HuH-7.5 (cell line): ENCODE results near the gene BBC3.

Source experiments
- DNase-seq: peaks from one replicate; pipeline ENCODE4 v3.0.0; 2011; ENCODE audit warnings: low spot score

BBC3 gene

GRCh38 chr19:47188507-47189033 is 42.4 kb downstream of the BBC3 start:
- no peak for DNase-seq

GRCh38 chr19:47187797-47188196 is 43.2 kb downstream of the BBC3 start:
- DNase-seq = no peak

- DNase-seq = no peak
These were observed 43.7 kb downstream of the BBC3 start for GRCh38 chr19:47187335-47187655.

- no peak for DNase-seq
These were observed 44.3 kb downstream of the BBC3 start for GRCh38 chr19:47186446-47187334.

GRCh38 chr19:47183601-47184000 is 47.4 kb downstream of the BBC3 start:
- no peak for DNase-seq

GRCh38 chr19:47179653-47180310 is 51.2 kb downstream of the BBC3 start:
- DNase-seq = no peak

GRCh38 chr19:47176627-47177090 is 54.3 kb downstream of the BBC3 start:
- no peak for DNase-seq

GRCh38 chr19:47176071-47176626 is 54.9 kb downstream of the BBC3 start:
- DNase-seq = no peak

- DNase-seq = no peak
These were observed 58.1 kb downstream of the BBC3 start for GRCh38 chr19:47172666-47173455.
